Right forelimb (tissue), 1 donor: ENCODE data around the gene SULT6B1.
"Not testable (repeated sequence)": the region's sequence is repeated elsewhere in the genome, so short reads cannot be mapped to it uniquely, and the experiment has no call there.

Source experiments
- DNase-seq: peaks from one replicate; pipeline ENCODE4 v3.0.0-alpha.2; 2018

The SULT6B1 gene

DNA sequence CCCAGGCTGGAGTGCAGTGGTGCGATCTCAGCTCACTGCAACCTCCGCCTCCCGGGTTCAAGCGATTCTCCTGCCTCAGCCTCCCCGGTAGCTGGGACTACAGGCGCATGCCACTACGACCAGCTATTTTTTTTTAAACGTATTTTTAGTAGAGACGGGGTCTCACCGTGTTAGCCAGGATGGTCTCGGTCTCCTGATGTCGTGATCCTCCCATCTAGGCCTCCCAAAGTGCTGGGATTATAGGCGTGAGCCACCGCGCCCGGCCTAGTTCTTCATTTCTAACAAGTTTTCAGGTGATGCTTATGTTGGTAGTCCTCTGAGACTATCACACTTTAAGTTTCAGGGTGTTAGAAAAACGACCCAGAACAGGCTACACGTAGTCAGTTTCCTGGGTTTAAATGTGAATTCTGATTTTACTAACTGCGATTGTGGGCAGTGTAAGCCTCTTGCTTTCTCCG, 7.4 kb upstream of the SULT6B1 start:
- DNase-seq = not testable (repeated sequence)

GRCh38 chr2:37192551-37192950, 4.1 kb upstream of the SULT6B1 start:
- no peak for DNase-seq

- DNase-seq = no peak
Measured at GRCh38 chr2:37191747-37192146, 3.3 kb upstream of the SULT6B1 start.

GRCh38 chr2:37191253-37191652, 2.8 kb upstream of the SULT6B1 start:
- DNase-seq = no peak

DNA sequence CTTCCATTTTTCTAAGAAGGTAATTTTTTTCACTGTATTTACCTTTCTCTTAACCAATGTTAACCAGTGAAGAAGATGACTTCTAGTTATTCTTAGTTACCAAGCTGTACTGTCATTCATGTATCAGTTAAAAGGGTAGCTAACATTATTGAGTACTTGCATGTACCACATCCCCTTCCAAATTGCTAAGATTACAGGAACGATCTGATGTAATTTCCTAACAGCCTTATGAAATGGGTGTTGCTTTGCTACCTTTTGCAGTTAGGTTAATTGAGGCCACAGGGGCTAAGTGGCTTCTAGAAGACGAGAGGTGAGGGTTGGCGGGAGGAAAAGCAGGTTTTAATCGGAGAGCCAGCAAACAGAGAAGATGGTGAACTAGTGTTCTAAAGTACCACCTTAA, 1.8 kb upstream of the SULT6B1 start:
- DNase-seq = no peak

DNA sequence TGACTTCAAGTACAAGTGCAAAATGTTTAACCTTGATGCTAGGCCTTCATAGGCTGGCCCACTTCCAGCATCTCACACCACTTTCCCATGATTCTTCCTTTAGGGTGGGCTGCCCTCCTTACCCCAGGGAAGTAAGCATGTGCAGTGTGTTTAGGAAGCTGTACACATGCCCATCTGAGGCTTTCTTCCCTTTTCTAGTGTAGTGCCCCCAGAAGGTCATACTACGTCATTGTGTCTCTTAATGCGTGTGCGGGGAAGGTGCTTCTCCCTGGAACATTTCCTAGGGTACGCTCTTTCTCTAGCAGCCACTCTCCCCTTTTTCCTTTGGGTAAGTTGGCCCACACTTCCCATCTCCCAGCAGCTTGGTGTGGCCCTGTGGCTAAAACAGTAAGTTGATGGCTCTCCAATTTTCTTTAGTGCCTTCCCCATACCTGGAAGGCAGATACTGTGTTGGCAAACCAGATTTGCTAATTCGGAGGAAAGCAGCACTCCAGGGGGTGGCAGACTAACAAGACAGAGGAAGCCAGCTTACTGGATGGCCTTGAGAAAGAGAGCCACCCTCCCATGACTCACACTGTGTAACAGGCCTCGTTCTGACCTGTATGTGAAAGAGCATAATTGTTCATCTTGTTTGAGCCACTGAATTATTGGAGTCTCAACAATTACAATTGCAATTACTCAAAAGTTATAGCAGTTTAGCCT, 1.1 kb upstream of the SULT6B1 start:
- no peak for DNase-seq

GRCh38 chr2:37181726-37182684, 6.5 kb downstream of the SULT6B1 start:
- DNase-seq = no peak

GRCh38 chr2:37180640-37181039, 7.8 kb downstream of the SULT6B1 start:
- DNase-seq = no peak

DNA sequence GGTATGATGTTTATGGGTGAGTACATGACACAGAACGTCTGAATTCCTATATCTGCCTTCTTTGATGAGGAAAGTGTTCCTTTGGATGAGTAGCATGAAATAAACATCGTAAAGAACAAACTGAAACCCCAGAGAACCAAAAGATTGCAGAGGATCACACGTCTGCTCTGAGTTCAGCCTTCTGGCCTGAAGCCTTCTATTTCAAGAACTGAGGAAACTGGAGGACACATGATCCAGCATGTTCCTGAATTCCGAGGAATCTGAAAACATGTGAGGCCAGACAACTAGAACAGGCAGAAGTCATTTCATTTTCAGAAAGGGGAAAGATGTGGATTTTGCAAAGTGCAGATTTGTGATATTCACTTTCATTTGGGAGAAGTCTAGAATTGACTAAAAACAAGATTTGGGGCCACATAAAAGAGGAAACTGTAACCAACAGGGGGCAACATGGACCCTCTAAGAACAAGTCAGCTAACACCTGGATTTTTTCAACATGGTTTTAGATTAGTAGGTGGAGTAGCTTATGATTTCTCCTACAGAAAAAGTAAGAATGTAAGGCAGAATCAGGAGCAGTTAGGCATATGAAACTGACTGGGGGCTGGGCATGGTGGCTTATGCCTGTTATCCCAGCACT, 8.3 kb downstream of the SULT6B1 start:
- no peak for DNase-seq

GRCh38 chr2:37173741-37174140, 14.7 kb downstream of the SULT6B1 start:
- no peak for DNase-seq

DNA sequence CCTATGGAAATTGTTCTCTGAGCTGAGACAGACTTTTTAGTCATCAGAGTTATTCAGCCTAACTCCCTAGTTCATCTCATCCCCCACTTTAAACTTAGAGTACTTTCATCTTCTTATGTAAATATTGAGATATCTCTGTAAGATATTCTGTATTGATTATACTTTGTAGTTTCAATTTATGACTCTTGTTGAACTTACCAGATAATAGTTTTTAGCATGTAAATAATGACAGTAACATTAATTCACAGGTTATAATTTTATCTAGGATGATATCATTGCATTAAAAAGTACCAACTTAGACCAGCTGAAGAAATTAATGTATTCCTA, 16.9 kb downstream of the SULT6B1 start:
- DNase-seq = no peak

GRCh38 chr2:37168217-37168981, 20.1 kb downstream of the SULT6B1 start:
- DNase-seq = no peak

GRCh38 chr2:37167636-37168180, 20.8 kb downstream of the SULT6B1 start:
- DNase-seq = no peak

GRCh38 chr2:37164757-37165156, 23.7 kb downstream of the SULT6B1 start:
- DNase-seq = no peak

- DNase-seq = peak; percentile 94
Measured at GRCh38 chr2:37156857-37157714, 31.4 kb downstream of the SULT6B1 start, which contains the start of gene EIF2AK2. EIF2AK2 (minus strand) TSS chr2:37156980; CDS start chr2:37147806, 9,174 bp downstream.

DNA sequence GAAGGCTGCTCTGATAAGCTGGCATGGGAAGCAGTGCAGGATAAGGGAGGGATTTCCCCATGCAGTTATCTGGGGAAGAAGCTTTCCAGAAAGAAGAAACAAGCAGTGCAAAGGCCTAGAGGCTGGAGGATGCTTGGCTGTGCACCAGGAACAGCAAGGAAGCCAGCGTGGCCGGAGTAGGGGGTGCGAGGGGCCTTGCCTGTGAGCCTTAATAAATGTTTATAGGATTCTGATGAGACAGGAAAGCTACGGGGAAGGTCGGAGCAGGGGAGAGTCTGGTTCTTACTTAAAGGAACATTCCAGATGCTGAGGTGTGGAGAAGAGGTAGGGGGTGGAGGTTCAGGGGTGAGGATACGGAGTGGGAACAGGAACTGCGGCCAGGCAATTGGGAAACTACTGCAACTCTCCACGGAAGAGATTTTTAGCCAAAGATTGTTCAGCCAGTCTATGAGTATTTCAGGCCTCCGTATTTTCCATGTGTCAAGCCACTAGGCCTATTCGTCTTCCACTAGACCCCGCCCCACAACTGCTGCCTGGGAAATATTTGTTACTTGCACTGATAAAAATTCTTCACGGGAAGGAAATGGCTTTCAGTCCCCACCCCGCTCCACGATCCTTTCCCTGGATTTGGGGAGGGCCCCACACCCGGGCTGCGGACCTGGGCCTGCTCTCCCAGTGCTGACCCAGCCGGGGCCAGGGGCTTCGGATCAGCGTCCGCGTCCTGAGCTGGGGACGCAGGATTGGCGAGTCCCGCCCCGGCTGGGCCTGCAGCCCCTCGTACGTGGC, 32.2 kb downstream of the SULT6B1 start:
- peak; percentile 84 for DNase-seq

DNA sequence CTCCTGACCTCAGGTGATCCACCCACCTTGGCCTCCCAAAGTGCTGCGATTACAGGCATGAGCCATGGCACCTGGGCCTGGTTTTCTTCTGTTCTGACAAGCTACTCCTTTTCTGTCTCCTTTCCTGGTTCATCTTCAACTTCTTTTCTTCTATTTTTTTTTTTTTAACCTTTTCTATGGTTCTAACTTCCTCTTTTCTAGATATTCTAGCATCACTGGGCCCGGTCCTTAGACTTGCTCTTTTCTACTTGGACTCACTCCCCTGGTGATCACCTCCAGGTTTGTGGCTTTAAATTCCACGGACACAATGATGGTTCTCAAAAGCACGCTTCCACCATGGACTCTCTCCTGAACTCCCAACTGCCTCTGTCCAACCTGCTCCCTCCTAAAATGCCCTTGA, 33.7 kb downstream of the SULT6B1 start:
- DNase-seq = no peak

DNA sequence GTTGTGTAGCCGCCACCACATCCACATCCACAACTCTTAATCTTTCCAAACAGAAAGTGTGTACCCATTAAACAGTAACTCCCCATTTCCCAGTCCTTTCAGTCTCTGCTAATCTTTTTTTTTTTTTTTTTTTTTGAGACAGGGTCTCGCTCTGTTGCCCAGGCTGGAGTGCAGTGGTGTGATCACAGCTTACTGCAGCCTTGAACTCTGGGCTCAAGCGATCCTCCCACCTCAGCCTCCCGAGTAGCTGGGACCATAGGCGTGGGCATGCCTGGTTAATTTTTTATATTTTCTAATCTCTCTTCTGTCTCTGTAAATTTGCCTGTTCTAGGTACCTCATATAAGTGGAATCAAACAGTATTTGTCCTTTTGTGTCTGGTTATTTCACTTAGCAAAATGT, 35.2 kb downstream of the SULT6B1 start:
- DNase-seq = no peak

GRCh38 chr2:37149626-37150322, 38.7 kb downstream of the SULT6B1 start:
- DNase-seq = no peak

DNA sequence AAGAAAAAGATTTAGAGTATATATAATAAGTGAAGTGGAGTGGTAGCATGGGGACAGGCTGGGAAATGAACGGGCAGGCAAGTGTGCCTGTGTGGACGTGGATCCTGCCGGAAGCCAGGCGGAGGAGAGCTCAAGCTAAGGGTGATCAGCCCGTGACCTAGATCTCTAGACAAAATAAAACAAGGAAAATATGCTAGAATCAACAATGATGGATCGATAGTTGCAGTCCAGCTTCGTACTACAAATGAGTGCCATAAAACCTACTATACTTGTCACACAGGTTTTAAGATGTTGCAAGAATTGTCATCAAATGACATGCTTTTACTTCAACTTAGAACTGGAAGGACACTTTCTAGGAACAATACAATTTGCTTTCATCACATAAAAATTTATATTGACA, 40.1 kb downstream of the SULT6B1 start:
- DNase-seq = no peak
